GM19099 (cell line): ENCODE data around the gene SYNPO.

ENCODE experiments used
- POLR2A ChIP-seq: IDR thresholded peaks from 3 replicates; pipeline ENCODE4 v1.6.1; 2011; ENCODE audit warnings: low read depth; ENCODE audit not compliant: insufficient read length; ENCODE audit errors: extremely low read depth

SYNPO gene

DNA sequence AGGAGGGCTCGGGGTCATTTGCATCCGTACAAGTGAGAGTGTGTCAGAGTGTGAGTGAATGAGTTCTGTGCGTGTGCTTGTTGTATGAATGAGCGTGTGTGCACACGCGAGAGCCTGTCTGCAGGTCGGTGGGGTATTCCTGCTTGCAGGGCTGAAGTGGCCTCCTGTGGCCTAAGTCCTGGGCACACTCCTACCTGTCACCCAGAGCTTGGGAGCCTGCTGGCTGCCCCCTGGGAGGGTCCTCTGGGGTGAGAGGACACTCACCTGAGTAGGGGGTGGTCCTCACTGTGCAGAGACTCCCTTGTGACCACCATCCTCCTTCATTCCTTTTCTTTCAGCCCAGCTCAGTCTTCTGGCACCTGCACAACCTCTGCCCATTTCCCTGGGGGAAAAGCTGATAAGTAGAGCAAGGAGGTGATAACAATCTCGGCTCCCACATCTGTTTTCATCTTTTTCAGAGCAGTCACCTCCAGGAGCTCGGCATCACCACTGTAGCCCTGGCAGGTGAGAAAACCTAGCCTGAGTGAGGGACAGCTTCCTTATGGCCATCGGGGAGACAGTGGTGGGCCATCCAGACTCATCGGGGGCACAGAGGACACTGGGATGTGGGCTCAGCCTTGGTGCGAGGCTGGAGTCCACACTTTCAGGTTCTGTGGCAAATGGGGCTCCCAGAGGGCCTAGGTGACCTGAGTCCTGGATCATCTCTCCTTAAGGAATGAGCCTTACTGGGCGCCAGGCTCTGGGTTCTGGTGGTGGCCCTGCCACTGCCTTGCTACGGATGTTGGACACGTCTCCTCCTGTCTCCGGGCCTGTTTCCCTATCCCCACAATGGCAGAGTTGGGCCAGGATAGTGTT is 38.7 kb upstream of the SYNPO start:
- no peak for TF ChIP-seq POLR2A

DNA sequence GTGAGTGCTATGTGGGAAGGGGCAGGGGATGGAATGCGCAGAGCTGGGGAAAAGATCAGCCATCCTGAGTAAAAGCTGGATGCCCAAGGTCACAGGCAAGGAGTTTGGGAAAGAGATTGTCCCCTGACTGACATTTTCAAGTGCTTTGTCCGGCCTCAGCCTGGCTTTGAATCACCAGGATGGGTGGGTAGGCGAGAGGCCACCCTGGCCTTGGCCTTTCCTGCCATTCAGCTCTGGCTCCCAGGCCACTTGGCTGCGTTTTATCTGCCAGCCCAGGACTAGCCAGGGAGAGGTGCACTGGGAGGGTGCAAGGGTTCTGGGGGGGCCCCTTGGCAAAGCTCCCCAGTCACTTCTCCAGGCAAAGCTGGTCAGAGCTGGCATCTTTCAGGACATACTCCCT is 37.4 kb upstream of the SYNPO start:
- TF ChIP-seq POLR2A, result no peak

DNA sequence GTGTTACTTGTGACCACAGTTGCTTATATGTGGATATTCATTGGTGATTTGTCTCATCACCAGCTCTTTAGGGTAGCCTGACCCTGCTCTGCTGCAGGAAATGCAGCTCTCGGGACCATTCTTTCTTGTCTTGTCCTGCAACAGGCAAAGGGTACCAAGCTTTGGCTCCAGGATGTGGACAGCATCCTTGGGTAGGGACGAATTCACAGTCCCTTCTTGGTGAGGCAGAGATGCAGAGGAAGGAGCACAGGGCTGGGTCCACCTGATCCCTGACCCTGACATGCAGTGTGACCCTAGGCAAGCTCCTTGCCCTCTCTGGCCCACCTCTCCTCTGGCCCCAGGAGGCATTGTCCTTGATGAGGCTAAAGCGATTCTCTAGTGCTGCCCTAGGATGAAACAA is 37.0 kb upstream of the SYNPO start:
- no peak for TF ChIP-seq POLR2A

DNA sequence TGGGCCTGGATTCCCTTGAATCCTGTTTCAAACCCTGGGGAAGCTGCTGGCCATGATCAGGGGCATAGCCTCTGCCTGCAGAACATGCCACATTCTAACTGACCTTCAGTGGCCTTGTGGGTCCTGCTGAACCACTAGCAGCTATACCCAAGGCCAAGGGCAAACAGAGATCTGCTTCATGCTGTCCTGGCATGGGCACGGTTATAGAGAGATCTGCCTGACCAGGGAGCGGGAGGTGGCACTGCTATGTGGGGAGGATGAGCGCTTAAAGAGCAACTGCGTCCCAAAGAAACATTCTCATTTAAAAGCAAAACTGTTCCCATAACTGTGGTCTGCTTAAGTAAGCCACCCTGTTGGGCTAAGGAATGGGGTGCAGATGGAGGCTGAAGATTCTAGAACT is 36.5 kb upstream of the SYNPO start:
- TF ChIP-seq POLR2A, result no peak

DNA sequence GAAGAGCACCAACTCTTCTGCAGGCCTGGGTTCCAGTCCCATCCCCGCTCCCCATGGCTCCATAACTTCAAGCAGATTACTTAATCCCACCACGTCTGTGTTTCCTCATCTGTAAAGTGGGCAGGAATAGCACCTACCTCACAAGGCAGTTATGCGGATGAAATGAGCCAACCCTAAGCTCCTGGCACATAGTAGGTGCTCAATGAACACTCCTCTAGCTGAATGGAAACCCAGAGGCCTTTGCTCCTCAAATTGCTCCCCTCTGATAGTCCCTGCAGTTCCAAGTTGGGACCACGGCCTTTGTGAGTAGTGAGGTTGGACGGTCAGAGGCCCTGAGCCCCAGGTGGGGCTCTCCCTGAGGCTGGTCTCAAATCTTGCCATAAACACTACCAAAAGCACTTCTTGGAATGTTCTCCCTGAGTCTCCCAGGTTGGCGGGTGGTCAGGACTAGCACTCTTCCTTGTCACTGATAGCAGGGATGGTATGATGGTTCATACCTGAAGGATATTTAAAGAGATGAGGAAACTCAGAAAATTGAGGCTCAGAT is 35.5 kb upstream of the SYNPO start:
- TF ChIP-seq POLR2A, result no peak

DNA sequence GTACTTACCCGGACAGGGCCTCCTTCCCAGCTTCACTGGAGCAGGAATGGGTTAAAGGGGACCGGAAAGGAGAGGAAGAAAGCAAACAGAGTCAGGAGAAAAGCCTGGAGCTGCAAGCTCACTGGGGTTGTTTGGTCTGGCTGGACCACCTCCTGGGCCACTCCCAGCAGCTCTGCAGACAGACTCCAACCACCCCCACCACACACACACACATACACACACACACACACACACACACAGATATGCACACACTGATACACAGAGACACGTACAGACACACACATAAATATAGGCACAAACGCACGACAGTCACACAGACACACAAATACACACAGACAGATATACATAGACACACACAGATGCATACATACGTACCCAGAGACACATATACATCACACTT is 34.9 kb upstream of the SYNPO start:
- TF ChIP-seq POLR2A, result no peak

DNA sequence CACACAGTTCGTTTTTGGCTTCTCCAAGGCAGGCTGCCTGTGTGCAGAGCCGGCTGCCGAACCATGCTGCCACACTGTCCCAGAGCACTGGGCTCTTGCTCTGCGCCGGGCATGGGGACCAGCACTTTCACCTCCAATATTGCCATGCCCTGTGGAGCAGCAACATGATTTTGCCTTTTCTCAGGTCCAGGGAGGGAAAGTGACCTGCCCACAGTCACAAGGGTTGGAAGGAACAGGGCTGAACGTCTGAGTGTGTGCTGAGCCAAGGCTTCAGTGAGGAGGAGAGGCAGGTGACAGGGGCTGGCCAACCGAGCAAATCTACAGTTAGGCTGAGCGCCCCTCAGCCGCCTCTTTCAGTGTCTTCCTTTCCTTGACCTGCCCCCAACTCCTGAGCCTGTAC is 34.0 kb upstream of the SYNPO start:
- no peak for TF ChIP-seq POLR2A

DNA sequence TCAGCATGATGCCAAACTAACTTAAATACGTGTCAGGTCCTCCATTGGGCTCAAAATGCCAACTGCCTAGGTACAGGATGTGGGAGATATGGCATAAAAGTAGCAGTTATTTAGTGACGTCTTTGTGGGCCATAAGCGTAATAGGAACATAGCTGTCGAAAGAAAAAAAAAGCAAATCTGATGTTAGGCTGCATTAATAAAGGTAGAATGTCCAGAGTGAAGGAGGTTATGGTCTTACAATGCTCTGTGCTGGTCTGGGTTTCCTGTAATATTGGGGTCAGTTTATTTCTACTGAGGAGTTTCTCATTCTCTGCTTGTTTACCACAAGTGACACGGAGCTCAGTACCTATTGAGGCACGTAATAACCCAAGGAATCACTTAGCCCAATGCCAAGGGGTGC is 33.4 kb upstream of the SYNPO start:
- no peak for TF ChIP-seq POLR2A

DNA sequence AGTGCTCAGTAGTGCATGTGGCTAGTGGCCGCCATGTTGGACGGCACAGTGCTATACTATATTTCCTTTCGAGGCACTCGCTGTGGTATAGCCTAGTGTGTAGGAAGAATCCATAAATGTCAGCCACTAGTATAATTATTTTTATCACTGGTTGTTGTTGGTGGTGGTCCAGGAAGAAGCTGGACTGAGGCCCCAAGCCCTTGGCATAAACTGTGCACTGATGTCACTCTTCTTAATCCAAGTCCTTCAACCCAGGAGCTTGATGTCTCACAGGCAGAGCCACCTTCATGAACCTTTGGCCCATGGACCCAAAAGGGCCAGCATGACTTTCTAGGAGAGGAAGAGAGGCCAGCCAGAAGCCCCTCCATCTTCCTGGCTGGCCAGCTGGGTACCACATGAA is 32.5 kb upstream of the SYNPO start:
- TF ChIP-seq POLR2A, result no peak

DNA sequence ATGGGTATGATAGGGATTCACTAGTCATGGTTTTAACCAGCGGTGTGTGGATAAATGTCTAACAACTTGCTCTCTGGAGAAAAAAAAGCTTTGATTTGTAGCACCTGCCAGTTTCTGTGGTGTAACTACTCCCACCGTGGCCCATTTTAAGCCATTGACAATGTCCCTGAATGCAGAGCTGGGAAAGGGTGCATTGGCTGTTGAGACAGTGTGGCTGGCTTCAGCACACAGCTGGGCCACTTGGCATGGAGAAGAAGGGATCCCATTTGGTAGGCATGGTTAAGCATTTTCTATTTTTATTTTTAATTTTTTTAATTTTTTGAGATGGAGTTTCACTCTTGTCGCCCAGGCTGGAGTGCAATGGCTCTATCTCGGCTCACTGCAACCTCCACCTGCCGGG is 31.5 kb upstream of the SYNPO start:
- TF ChIP-seq POLR2A, result no peak

DNA sequence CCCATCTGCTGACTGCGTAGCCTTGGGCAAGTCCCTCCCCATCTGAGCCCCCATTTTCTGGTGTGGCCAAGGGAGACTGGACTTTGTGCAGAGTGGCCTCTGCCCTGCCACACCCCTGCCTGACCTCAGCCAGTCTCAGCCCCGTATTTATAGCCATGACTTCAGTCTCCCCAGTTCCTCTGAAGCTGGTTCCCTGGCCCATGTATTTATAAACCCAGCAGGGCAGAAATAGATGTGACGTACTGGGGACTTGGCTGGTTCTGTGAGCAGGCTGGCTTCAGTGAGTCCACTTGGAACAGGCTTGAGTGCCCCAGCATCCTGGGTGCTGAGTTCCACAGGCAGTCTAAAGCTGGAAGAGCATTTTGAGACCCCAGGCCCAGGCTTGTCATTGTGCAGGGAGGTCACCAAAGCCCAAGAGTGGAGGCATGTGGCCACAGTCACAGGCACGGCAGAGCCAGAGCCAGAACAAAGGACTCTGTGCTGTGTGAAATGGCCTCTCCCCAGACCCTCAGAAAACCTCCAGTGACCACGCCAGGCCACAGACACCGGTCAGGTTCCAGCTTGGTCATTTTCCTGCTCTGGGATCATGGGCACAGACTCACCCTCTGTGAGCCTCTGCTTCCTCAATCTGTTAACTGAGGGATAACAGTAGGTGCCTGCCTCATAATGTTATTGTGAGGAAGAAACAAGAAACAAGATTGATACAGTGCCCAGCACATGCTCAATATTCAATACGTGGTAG is 30.4 kb upstream of the SYNPO start:
- no peak for TF ChIP-seq POLR2A

DNA sequence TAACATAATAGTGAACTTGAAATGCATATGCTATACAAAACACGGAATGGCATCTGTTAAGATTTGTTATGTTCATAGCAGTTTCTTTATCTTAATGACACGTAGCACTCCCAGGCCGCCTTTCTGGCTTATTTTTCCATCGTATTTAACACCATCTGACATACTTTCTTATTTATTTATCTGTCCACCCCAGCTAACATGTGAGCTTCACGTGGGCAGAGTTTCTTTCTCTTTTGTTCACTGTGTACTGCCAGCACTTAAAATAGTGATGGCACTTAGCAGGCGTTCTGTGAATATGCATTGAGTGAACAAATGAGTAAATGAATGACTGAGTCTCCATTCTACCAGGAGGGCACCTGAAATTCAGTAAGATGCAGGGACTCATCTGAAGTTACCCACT is 29.4 kb upstream of the SYNPO start:
- no peak for TF ChIP-seq POLR2A

DNA sequence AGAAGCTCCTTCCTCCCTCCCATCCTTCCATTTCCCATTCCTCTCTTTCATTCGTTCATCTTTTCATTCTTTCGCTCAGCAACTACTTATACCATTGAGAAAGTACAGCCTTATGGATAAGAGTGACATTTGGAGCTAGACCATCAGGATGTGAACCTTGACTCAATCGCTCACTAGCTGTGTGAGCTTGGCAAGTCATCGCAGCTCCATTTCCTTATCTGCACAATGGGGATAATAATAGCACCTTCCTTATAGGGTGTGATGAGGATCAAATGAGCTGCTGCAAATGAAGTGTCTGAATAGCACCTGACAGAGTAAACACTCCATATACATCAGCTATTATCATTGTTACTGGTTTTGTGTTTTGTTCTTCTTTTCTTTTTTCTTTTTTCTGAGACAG is 28.1 kb upstream of the SYNPO start:
- no peak for TF ChIP-seq POLR2A

DNA sequence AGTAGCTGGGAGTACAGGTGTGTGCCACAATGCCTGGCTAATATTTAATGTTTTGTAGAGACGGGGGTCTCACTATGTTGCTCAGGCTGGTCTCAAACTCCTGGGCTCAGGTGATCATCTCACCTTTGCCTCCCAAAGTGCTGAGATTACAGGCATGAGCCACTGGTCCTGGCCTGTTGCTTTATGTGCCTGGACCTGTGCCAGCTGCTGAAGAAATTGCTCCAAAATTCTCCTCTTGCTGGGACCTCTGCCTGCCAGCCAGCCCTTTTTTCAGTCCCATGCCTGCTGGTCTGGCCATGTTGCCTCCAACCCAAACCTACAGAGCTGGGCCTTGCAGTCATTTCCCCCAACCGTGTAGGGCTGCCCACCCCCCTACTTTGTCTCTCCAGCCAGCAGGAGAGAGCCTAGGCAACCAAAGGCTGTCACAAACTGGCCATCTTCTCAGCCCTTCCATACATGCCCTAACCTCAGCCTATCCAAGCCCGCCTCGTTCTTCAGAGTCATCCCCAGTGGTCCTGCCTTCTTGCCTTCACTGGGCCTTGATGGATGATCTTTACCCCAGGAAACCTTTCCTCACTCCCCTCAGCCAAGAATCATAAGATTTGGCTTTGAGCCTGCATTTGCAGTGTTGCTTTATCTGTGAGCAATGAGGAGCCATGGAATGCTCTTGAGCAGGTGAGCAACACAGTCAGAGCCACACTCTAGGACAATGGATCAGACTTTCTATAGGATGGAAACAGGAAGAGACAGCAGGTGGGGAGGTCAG is 27.4 kb upstream of the SYNPO start:
- no peak for TF ChIP-seq POLR2A

DNA sequence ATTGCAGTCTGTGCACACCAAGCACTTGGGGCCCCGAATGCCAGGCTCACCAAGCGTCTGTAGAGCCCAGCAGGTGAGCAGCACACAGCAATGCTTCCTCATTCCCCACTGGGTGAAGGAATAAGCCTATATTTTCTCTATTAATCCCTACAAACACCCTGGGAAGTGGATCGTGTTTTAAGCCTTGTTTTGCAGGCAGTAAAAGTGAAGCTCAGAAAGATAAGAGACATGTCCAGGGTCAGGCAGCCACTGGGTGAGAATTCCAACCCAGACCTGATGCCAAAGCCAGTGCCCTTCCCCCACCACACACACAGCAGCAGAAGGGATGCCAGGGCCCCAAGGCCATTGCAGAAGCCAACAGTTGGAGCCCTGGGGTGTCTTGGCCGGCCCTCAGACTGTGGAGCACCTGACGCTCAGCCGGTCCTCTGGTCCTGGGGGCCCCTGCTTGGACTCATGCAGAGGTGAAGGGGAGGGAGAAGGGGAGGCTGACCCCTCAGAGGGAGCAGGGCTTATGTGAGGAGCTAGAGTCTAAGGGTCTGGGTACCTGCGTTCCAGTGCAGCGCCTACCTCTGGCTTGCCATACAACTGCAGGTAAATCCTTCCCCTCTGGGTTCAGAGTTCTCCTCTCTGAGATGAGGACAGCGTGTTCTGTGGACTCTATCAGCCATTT is 26.3 kb upstream of the SYNPO start:
- TF ChIP-seq POLR2A, result no peak

DNA sequence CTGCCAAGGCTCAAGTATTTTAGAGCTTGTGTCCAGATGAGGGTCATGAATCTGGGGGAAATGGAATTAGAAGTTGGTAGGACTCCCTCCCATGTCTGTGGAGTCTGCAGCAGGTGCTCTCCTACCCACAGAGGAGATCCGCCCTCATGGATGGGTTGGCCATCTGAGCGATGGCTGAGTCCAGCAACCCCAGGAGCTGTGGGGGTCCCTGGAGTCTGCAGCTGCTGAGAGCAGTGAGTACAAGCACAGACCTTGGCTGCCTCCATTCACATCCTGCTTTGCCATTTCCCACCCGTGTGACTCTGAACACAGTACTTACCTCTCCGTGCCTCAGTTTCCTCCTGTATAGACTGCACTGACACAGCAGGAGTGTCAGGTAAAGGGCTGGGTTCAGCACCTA is 25.8 kb upstream of the SYNPO start:
- no peak for TF ChIP-seq POLR2A
